WERI-Rb-1 (cell line): Measurements from ENCODE around the gene CLINT1.

Experiments
- DNase-seq: peaks from one replicate; pipeline ENCODE4 v3.0.0-alpha.2; 2020
- H3K27ac ChIP-seq: fragments of 250-450 bp; sonication (Bioruptor Pico); 2 replicates; pipeline ENCODE4 v1.5.1; 2020; ENCODE audit warnings: mild to moderate bottlenecking, moderate library complexity
- H3K27me3 ChIP-seq: fragments of 250-450 bp; sonication (Bioruptor Pico); 2 replicates; pipeline ENCODE4 v1.5.1; 2021; ENCODE audit warnings: mild to moderate bottlenecking, low read depth, moderate library complexity; ENCODE audit not compliant: insufficient read depth, severe bottlenecking
- H3K36me3 ChIP-seq: fragments of 250-450 bp; sonication (Bioruptor Pico); 2 replicates; pipeline ENCODE4 v1.5.1; 2020; ENCODE audit warnings: mild to moderate bottlenecking, moderate library complexity
- H3K4me3 ChIP-seq: 2 replicates; pipeline ENCODE4 v1.5.1; 2011; ENCODE audit warnings: low read depth, mild to moderate bottlenecking, control low read depth, low read length
- H3K9me3 ChIP-seq: fragments of 250-450 bp; sonication (Bioruptor Pico); 2 replicates; pipeline ENCODE4 v1.5.1; 2021; ENCODE audit warnings: mild to moderate bottlenecking, moderate library complexity; ENCODE audit not compliant: severe bottlenecking
- CTCF ChIP-seq: IDR thresholded peaks from 2 replicates; pipeline ENCODE4 v1.5.1; 2011; ENCODE audit warnings: low read depth, mild to moderate bottlenecking, control low read depth, inconsistent platforms, low read length

CLINT1 gene

GRCh38 chr5:157842787-157843186 lies 16.2 kb downstream of the CLINT1 start:
- no peak overlapping the region for H3K27ac ChIP-seq
- no peaks in the 10 kb centered on the region for H3K9me3 ChIP-seq
- peaks cover 8% of the 10 kb centered on the region for H3K36me3 ChIP-seq
- no peaks in the 10 kb centered on the region for H3K27me3 ChIP-seq
- TF ChIP-seq CTCF: no peak
- H3K4me3 ChIP-seq: no peak overlapping the region
- no peak for DNase-seq

DNA sequence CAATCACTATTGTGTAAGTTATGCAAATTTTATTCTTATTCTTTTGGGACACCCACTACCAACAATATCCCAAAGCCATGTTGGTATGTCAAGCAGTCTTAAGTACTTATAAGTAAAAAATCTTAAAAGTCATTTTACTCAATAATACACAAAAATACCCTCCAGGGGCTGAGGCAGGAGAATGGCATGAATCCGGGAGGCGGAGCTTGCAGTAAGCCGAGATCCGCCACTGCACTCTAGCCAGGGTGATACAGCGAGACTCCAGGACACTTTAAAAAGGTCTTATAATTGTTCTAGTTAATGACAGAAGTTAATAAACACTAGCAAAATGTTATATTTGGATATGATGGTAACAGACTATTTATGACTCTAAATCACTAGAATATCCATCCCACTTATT lies 16.8 kb downstream of the CLINT1 start:
- TF ChIP-seq CTCF: no peak
- Histone ChIP-seq H3K27ac (no peak overlapping the region), H3K9me3 (no peaks in the 10 kb centered on the region), H3K4me3 (no peak overlapping the region), H3K36me3 (peaks cover 2% of the 10 kb centered on the region), H3K27me3 (no peaks in the 10 kb centered on the region)
- no peak for DNase-seq

- Histone ChIP-seq H3K9me3 (no peaks in the 10 kb centered on the region), H3K27ac (no peak overlapping the region), H3K27me3 (no peaks in the 10 kb centered on the region), H3K36me3 (no peaks in the 10 kb centered on the region; the same call in 1 of the 2 replicates), H3K4me3 (no peak overlapping the region)
- TF ChIP-seq CTCF: no peak
- no peak for DNase-seq
These were observed 19.7 kb downstream of the CLINT1 start for GRCh38 chr5:157839157-157839795.

- Histone ChIP-seq H3K4me3 (no peak overlapping the region), H3K27me3 (no peaks in the 10 kb centered on the region), H3K36me3 (no peaks in the 10 kb centered on the region; the same call in 1 of the 2 replicates), H3K27ac (no peak overlapping the region), H3K9me3 (no peaks in the 10 kb centered on the region)
- no peak for DNase-seq
- TF ChIP-seq CTCF: no peak
These were observed 22.7 kb downstream of the CLINT1 start for GRCh38 chr5:157836121-157836753.

DNA sequence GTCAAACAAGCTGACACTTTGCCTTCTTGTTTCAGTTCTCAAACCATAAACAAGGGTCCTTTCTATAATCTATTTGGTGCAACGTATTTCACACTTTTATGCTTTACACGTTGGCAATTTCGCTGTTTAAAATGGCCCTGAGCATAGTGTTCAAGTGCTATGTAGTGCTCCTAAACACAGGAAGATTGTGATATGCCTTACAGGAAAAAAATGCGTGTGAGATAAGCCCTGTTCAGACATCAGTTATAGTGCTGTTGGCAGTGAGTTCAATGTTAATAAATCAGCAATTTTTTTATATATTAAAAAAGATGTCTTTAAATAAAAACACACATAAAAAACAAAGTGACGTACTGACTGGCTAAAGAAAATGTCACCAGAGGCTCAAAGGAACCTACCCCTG lies 23.9 kb downstream of the CLINT1 start:
- no peaks in the 10 kb centered on the region; the same call in 1 of the 2 replicates for H3K36me3 ChIP-seq
- H3K27me3 ChIP-seq: no peaks in the 10 kb centered on the region
- H3K4me3 ChIP-seq: no peak overlapping the region
- DNase-seq: no peak
- no peaks in the 10 kb centered on the region for H3K9me3 ChIP-seq
- no peak for TF ChIP-seq CTCF
- H3K27ac ChIP-seq: no peak overlapping the region
